HFFc6 (cell line): ENCODE measurements around the gene STIM1. TPM values are rescaled to one million over a fixed set of nuclear protein-coding genes. Genes with fewer than 3 reads are reported as not detected.
"Not testable (repeated sequence)": the region's sequence is repeated elsewhere in the genome, so short reads cannot be mapped to it uniquely, and the experiment has no call there.

Experiments
- DNase-seq: peaks from one replicate; pipeline ENCODE4 v3.0.0-alpha.2; 2018
- H3K27ac Mint-ChIP-seq: 2 replicates; pipeline ENCODE4 v1.8.0; 2020; ENCODE audit warnings: mild to moderate bottlenecking, mixed read lengths
- H3K27me3 Mint-ChIP-seq: 2 replicates; pipeline ENCODE4 v1.8.0; 2021; ENCODE audit warnings: mild to moderate bottlenecking, moderate library complexity, mixed read lengths; ENCODE audit not compliant: insufficient read depth
- H3K36me3 Mint-ChIP-seq: 2 replicates; pipeline ENCODE4 v1.8.0; 2021; ENCODE audit warnings: low read depth, mixed read lengths
- H3K4me1 Mint-ChIP-seq: 2 replicates; pipeline ENCODE4 v1.8.0; 2020; ENCODE audit warnings: low read depth, mixed read lengths
- H3K4me3 Mint-ChIP-seq: 2 replicates; pipeline ENCODE4 v1.8.0; 2020; ENCODE audit warnings: mild to moderate bottlenecking, moderate library complexity, mixed read lengths
- H3K9me3 Mint-ChIP-seq: 2 replicates; pipeline ENCODE4 v1.8.0; 2020; ENCODE audit warnings: mild to moderate bottlenecking, mixed read lengths
- total RNA-seq, 6 experiments: library from RNA; stranded (reverse); fragmentation: NEBNext Ultra II Directional; extraction: Animal tissue kit (Norgen Biotek cat#: 25700); gene quantifications; 2 replicates in 1 of 6; 3 replicates in 5 of 6; pipeline ENCODE4 v1.2.3, GENCODE V29; 2021
- TF ChIP-seq, protein P1 (sequence below): fragments of 200-600 bp; sonication (generic); IDR thresholded peaks from 2 replicates; pipeline ENCODE4 v1.5.0; 2021; ENCODE audit warnings: antibody characterized with exemption, mild to moderate bottlenecking

STIM1 gene
- total RNA-seq, 6 experiments from 2014 or later, result 27.6 to 33.1 (median 30.7) TPM

DNA sequence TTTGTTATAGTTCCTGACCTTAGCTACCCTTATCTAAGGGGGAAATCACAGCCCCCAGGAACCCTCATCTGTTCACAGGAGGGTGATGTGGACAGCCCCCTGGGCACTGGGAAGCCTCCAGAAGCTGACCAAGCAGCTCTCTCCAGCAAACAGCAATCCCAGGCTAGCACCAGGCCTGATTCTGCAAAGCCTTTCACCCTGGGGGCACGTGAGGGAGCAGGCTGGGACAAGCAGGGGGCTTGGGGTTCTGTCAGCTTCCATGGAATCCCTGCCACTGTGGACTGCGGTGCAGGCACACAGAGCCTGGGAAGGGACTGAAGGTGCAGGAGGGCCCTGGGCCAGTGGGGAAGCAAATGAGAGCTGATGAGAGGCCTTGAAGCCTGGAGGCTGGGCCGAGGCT lies 45.0 kb upstream of the STIM1 start:
- H3K4me3 Mint-ChIP-seq, result no peak overlapping the region
- peak overlapping the region; percentile 54; the same call in 1 of the 2 replicates for H3K27ac Mint-ChIP-seq
- no peaks in the 10 kb centered on the region; the same call in 1 of the 2 replicates for H3K27me3 Mint-ChIP-seq
- H3K36me3 Mint-ChIP-seq, result no peaks in the 10 kb centered on the region
- peaks cover 37% of the 10 kb centered on the region for H3K4me1 Mint-ChIP-seq
- DNase-seq, result no peak
- no peaks in the 10 kb centered on the region for H3K9me3 Mint-ChIP-seq
- TF ChIP-seq, protein P1, sequence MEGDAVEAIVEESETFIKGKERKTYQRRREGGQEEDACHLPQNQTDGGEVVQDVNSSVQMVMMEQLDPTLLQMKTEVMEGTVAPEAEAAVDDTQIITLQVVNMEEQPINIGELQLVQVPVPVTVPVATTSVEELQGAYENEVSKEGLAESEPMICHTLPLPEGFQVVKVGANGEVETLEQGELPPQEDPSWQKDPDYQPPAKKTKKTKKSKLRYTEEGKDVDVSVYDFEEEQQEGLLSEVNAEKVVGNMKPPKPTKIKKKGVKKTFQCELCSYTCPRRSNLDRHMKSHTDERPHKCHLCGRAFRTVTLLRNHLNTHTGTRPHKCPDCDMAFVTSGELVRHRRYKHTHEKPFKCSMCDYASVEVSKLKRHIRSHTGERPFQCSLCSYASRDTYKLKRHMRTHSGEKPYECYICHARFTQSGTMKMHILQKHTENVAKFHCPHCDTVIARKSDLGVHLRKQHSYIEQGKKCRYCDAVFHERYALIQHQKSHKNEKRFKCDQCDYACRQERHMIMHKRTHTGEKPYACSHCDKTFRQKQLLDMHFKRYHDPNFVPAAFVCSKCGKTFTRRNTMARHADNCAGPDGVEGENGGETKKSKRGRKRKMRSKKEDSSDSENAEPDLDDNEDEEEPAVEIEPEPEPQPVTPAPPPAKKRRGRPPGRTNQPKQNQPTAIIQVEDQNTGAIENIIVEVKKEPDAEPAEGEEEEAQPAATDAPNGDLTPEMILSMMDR, result no peak

DNA sequence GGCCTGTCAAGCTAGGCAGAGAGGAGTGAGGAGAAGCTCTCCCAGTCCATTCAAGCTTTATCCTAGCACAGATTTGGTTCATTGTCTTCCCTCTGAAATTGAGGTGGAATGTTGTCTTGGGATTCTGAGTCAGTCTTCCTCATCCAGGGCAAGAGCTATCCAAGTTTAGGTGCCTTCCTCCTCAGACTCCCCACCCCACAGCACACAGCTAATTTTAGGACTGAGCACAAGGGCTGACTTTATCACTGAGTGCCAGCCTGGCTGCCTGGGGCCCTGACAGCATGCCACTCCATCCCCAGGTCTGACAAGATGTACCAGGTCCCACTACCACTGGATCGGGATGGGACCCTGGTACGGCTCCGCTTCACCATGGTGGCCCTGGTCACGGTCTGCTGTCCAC lies 44.5 kb upstream of the STIM1 start:
- Mint-ChIP-seq H3K27ac (peak overlapping the region; percentile 54; the same call in 1 of the 2 replicates), H3K9me3 (no peaks in the 10 kb centered on the region), H3K27me3 (no peaks in the 10 kb centered on the region; the same call in 1 of the 2 replicates), H3K36me3 (no peaks in the 10 kb centered on the region), H3K4me3 (no peak overlapping the region), H3K4me1 (peaks cover 42% of the 10 kb centered on the region)
- DNase-seq, result peak; percentile 22
- TF ChIP-seq, protein P1, result no peak

DNA sequence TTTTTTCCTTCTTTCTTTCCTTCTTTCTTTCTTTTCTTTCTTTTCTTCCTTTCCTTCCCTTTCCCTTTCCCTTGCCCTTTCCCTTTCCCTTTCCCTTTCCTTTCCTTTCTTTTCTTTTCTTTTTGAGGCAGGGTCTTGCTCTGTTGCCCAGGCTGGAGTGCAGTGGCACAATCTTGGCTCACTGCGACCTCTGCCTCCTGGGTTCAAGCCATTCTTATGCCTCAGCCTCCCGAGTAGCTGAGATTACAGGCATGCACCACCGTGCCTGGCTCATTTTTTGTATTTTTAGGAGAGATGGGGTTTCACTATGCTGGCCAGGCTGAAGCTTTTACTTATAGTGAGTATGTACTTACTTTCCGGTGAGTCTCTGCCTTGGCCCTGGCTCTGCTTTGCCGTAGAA lies 40.6 kb upstream of the STIM1 start:
- H3K27ac Mint-ChIP-seq, DNase-seq, H3K36me3 Mint-ChIP-seq, H3K27me3 Mint-ChIP-seq, H3K4me3 Mint-ChIP-seq, H3K9me3 Mint-ChIP-seq: not testable (repeated sequence)
- peaks cover 24% of the 10 kb centered on the region for H3K4me1 Mint-ChIP-seq

DNA sequence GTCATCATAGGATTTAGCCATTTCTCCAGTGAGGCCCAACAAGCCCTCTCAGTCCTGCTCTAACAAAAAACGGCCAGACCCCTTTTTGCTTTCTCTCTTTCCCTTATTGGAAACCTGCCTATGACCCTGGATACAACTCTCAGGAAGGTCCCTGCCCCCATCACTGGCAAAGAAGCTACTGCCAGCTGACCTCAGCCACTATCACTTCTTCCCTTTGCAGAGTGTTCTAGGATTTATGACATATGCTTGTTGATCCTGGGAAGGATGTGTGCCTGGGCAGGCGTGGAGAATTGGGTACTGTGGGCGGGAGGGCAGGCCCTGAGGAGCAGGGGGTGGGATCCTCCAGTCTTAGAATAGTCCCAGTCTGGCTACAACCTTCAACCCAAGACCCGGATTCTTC lies 39.6 kb upstream of the STIM1 start:
- no peaks in the 10 kb centered on the region; the same call in 1 of the 2 replicates for H3K27me3 Mint-ChIP-seq

DNA sequence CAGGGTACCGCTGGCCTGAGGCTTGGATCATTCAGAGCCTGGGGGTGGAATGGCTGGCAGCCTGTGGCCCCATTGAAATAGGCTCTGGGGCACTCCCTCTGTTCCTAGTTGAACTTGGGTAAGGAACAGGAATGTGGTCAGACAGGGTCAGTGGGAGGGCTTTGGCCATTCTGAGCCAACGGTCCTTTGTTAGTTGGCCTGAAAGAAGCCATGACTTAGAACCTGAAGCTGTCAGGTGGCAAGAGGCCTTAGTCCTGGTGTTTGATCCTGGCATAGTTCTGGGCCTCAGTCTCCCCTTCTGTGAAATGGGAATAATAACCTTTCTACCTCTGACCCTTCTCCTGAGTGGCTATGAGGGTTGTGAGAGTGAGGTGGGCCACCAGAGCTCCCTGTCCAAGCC lies 38.8 kb upstream of the STIM1 start:
- Mint-ChIP-seq H3K9me3 (no peaks in the 10 kb centered on the region), H3K36me3 (no peaks in the 10 kb centered on the region), H3K27ac (no peak overlapping the region), H3K4me3 (no peak overlapping the region), H3K27me3 (no peaks in the 10 kb centered on the region; the same call in 1 of the 2 replicates), H3K4me1 (peaks cover 7% of the 10 kb centered on the region)
- DNase-seq, result no peak
- TF ChIP-seq, protein P1, result no peak

More for the DNA sequence above, 39.6 kb upstream of the STIM1 start:
- DNase-seq, result no peak
- Mint-ChIP-seq H3K4me1 (peaks cover 14% of the 10 kb centered on the region), H3K9me3 (no peaks in the 10 kb centered on the region), H3K27ac (no peak overlapping the region), H3K4me3 (no peak overlapping the region), H3K36me3 (no peaks in the 10 kb centered on the region)
- TF ChIP-seq, protein P1, result no peak

DNA sequence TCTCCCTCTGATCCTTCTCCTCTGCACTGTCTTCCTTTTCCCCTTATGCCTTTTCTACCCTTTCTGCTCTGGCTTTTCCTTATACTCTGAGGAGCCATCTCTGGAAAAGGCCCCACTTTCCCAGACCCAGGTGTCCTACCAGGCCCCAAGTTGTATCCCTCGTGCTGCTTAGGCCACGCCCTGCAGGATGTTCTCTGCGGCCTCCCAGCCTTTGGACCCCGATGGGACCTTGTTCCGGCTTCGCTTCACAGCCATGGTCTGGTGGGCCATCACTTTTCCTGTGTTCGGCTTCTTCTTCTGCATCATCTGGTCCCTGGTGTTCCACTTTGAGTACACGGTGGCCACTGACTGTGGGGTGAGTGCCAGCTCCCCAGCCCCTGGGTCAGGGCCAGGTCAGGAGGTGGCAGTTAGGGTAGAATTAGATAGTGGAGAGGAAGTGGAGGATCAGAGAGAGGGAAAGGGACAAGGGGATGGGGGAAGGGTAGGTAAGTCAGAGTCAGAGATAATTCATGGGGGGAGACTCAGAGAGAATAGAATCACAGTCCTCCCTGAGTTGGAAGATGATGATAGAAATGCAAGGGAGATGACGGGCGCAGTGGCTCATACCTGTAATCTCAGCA lies 38.2 kb upstream of the STIM1 start:
- H3K27me3 Mint-ChIP-seq, result no peaks in the 10 kb centered on the region; the same call in 1 of the 2 replicates
- no peak for DNase-seq
- H3K4me1 Mint-ChIP-seq, result peaks cover 7% of the 10 kb centered on the region
- H3K36me3 Mint-ChIP-seq, result no peaks in the 10 kb centered on the region
- no peak overlapping the region for H3K4me3 Mint-ChIP-seq
- H3K9me3 Mint-ChIP-seq, result no peaks in the 10 kb centered on the region
- no peak overlapping the region for H3K27ac Mint-ChIP-seq
- TF ChIP-seq, protein P1, result no peak
